K562 (cell line): ENCODE results near the gene FGFR4. TPM values are rescaled to one million over a fixed set of nuclear protein-coding genes. Genes with fewer than 3 reads are reported as not detected.

ENCODE experiments used
- ATF7 ChIP-seq: fragments of 450-650 bp; IDR thresholded peaks from 2 replicates; pipeline ENCODE4 v1.7.1; 2014; ENCODE audit warnings: mild to moderate bottlenecking, moderate library complexity
- BHLHE40 ChIP-seq: IDR thresholded peaks from 2 replicates; pipeline ENCODE4 v1.6.1; 2011; ENCODE audit warnings: low read length, improper control_type of control experiment
- ERF ChIP-seq: fragments of 450-650 bp; formaldehyde crosslinking; IDR thresholded peaks from 2 replicates; pipeline ENCODE4 v1.4.0; 2020; ENCODE audit warnings: mild to moderate bottlenecking, mixed read lengths
- GMEB1 ChIP-seq: fragments of 250-450 bp; sonication (Bioruptor Pico); IDR thresholded peaks from 2 replicates; pipeline ENCODE4 v1.4.0; 2020; ENCODE audit warnings: mild to moderate bottlenecking
- HNRNPL ChIP-seq: fragments of 200-400 bp; formaldehyde crosslinking; IDR thresholded peaks from 2 replicates; pipeline ENCODE4 v1.6.1; 2017; ENCODE audit warnings: low read depth, mild to moderate bottlenecking, low read length
- LEF1 ChIP-seq: fragments of 450-650 bp; IDR thresholded peaks from 2 replicates; pipeline ENCODE4 v1.6.1; 2016; ENCODE audit warnings: mild to moderate bottlenecking
- MAFK ChIP-seq: IDR thresholded peaks from 2 replicates; pipeline ENCODE4 v1.6.1; 2011; ENCODE audit warnings: low read length, improper control_type of control experiment
- MED1 ChIP-seq: sonication (generic); formaldehyde crosslinking; IDR thresholded peaks from 2 replicates; pipeline ENCODE4 v1.8.1; 2023; ENCODE audit warnings: missing genetic modification reagents, borderline replicate concordance
- NCOA6 ChIP-seq: fragments of 450-650 bp; IDR thresholded peaks from 2 replicates; pipeline ENCODE4 v1.6.1; 2017; ENCODE audit warnings: mild to moderate bottlenecking
- NFATC3 ChIP-seq: fragments of 450-650 bp; IDR thresholded peaks from 2 replicates; pipeline ENCODE4 v1.6.1; 2017; ENCODE audit warnings: mild to moderate bottlenecking
- SIN3A ChIP-seq, 2 experiments: fragments of 150-350 bp in 1 of 2; IDR thresholded peaks; 2 replicates each; pipeline ENCODE4 v1.6.1; 2011 to 2016; ENCODE audit warnings: borderline replicate concordance in 2 of 2, low read depth in 2 of 2, low read length in 2 of 2, mild to moderate bottlenecking in 2 of 2, moderate library complexity in 2 of 2; ENCODE audit not compliant: control insufficient read depth in 1 of 2
- ZNF23 ChIP-seq: fragments of 250-450 bp; sonication (Bioruptor Pico); IDR thresholded peaks from 2 replicates; pipeline ENCODE4 v1.4.0; 2020; ENCODE audit warnings: mild to moderate bottlenecking
- ZNF277 ChIP-seq: fragments of 250-450 bp; sonication (Bioruptor Pico); IDR thresholded peaks from 2 replicates; pipeline ENCODE4 v1.8.0; 2022; ENCODE audit warnings: inconsistent platforms, mild to moderate bottlenecking, moderate library complexity, borderline replicate concordance
- ZNF511 ChIP-seq: sonication (generic); formaldehyde crosslinking; IDR thresholded peaks from 2 replicates; pipeline ENCODE4 v1.8.0; 2022; ENCODE audit warnings: mild to moderate bottlenecking, missing genetic modification reagents
- polyA plus RNA-seq, 8 experiments: library from polyadenylated mRNA; depleted of rRNA in 4 of 8; stranded (reverse) in 5 of 8; unstranded in 3 of 8; fragments of >200 nt; fragmentation: Nextera tagmentation in 2 of 8; fragmentation: Illumina TruSeq in 1 of 8; extraction: Ambion mirVana in 2 of 8; extraction: Trizol in 1 of 8; gene quantifications; 2 replicates each; pipeline versions ENCODE4 v1.2.1 to v1.2.3, GENCODE V29; 2011 to 2014; ENCODE audit warnings: inconsistent platforms in 1 of 8, missing spikeins in 1 of 8
- total RNA-seq, 7 experiments: library from RNA; depleted of rRNA in 6 of 7; stranded (reverse); fragments of >200 nt in 6 of 7; fragmentation: Illumina TruSeq in 2 of 7; extraction: Trizol in 2 of 7; gene quantifications; 2 replicates each; pipeline versions ENCODE4 v1.2.1 to v1.2.3, GENCODE V29; 2011 to 2021; ENCODE audit warnings: low replicate concordance in 1 of 7
- TF ChIP-seq, protein P1 (sequence below): fragments of 250-450 bp; sonication (Bioruptor Pico); IDR thresholded peaks from 2 replicates; pipeline ENCODE4 v1.8.0; 2022; ENCODE audit warnings: inconsistent platforms
- TF ChIP-seq, protein P2 (sequence below), 2 experiments: IDR thresholded peaks in 1 of 2; conservative IDR thresholded peaks in 1 of 2; 2 replicates each; pipeline ENCODE4 v1.6.1; 2016; ENCODE audit warnings: low read depth in 2 of 2, mild to moderate bottlenecking in 1 of 2, missing compliant biosample characterization in 1 of 2, missing genetic modification characterization in 1 of 2, moderate library complexity in 1 of 2
- TF ChIP-seq, protein P3 (sequence below), 2 experiments: fragments of 200-800 bp in 1 of 2; sonication (Bioruptor generic) in 1 of 2; sonication (generic) in 1 of 2; formaldehyde crosslinking in 1 of 2; IDR thresholded peaks in 1 of 2; conservative IDR thresholded peaks in 1 of 2; 2 replicates each; pipeline versions ENCODE4 v1.5.0 to v1.6.1; 2016 to 2020; ENCODE audit warnings: missing compliant biosample characterization in 1 of 2, missing genetic modification characterization in 1 of 2, missing genetic modification reagents in 1 of 2

The FGFR4 gene
- total and polyA plus RNA-seq, 9 of the 15 experiments (the other 6 are each of a cell fraction or from before 2014, with no cell fraction given), result 0.76 to 35.4 (median 7.5) TPM

GRCh38 chr5:177113566-177114424 is 27.1 kb downstream of the FGFR4 start (continued):
- TF ChIP-seq ZNF277 (CRISPR knock-in tag) (no peak), NCOA6 (no peak), HNRNPL (no peak), SIN3A (IDR thresholded peaks at IDR 0.05; ENCODE audit: borderline replicate concordance in 2 of 2, control insufficient read depth in 1 of 2, low read depth in 2 of 2, low read length in 2 of 2) (no peak), GMEB1 (CRISPR knock-in tag) (no peak), ATF7 (peak; percentile 61), NFATC3 (no peak), LEF1 (no peak), MAFK (no peak), MED1 (CRISPR knock-in tag) (no peak), ERF (CRISPR knock-in tag) (no peak), ZNF23 (CRISPR knock-in tag) (no peak), ZNF511 (CRISPR knock-in tag) (no peak), BHLHE40 (no peak; the same call in 1 of the 2 replicates)
- TF ChIP-seq, protein P1, sequence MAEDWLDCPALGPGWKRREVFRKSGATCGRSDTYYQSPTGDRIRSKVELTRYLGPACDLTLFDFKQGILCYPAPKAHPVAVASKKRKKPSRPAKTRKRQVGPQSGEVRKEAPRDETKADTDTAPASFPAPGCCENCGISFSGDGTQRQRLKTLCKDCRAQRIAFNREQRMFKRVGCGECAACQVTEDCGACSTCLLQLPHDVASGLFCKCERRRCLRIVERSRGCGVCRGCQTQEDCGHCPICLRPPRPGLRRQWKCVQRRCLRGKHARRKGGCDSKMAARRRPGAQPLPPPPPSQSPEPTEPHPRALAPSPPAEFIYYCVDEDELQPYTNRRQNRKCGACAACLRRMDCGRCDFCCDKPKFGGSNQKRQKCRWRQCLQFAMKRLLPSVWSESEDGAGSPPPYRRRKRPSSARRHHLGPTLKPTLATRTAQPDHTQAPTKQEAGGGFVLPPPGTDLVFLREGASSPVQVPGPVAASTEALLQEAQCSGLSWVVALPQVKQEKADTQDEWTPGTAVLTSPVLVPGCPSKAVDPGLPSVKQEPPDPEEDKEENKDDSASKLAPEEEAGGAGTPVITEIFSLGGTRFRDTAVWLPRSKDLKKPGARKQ (CRISPR knock-in tag), result no peak
- TF ChIP-seq, protein P2, sequence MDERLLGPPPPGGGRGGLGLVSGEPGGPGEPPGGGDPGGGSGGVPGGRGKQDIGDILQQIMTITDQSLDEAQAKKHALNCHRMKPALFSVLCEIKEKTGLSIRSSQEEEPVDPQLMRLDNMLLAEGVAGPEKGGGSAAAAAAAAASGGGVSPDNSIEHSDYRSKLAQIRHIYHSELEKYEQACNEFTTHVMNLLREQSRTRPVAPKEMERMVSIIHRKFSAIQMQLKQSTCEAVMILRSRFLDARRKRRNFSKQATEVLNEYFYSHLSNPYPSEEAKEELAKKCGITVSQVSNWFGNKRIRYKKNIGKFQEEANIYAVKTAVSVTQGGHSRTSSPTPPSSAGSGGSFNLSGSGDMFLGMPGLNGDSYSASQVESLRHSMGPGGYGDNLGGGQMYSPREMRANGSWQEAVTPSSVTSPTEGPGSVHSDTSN (CRISPR knock-in tag; IDR thresholded peaks at IDR 0.05; ENCODE audit: low read depth), result no peak
- TF ChIP-seq, protein P2 (tag; conservative IDR thresholded peaks at IDR 0.05; ENCODE audit: low read depth), result no peak
- TF ChIP-seq, protein P3, sequence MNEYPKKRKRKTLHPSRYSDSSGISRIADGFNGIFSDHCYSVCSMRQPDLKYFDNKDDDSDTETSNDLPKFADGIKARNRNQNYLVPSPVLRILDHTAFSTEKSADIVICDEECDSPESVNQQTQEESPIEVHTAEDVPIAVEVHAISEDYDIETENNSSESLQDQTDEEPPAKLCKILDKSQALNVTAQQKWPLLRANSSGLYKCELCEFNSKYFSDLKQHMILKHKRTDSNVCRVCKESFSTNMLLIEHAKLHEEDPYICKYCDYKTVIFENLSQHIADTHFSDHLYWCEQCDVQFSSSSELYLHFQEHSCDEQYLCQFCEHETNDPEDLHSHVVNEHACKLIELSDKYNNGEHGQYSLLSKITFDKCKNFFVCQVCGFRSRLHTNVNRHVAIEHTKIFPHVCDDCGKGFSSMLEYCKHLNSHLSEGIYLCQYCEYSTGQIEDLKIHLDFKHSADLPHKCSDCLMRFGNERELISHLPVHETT (CRISPR knock-in tag; conservative IDR thresholded peaks at IDR 0.05 in 1 of 2, IDR thresholded peaks at IDR 0.05 in 1 of 2), result no peak
